ENCODE measurements around the gene REM1. TPM values are rescaled to one million over a fixed set of nuclear protein-coding genes. Genes with fewer than 3 reads are reported as not detected.

Gene REM1
- total RNA-seq, 2 donors from 2014 or later: 0.32 to 0.44 TPM

- Histone ChIP-seq H3K4me3 (no peak overlapping the region), H3K9ac (ENCODE audit: low read depth in 2 of 2, low read length in 2 of 2) (no peak overlapping the region), H3K27ac (no peak overlapping the region), H3K36me3 (no peaks in the 10 kb centered on the region), H3K9me3 (no peaks in the 10 kb centered on the region), H3K27me3 (no peaks in the 10 kb centered on the region), H3K4me1 (no peaks in the 10 kb centered on the region)
- no peak for TF ChIP-seq CTCF (IDR thresholded peaks at IDR 0.05)
- intact Hi-C loops (cut with DNase I): no loop called here
- no peak for DNase-seq
Observed at GRCh38 chr20:31476643-31477215, 1.6 kb downstream of the REM1 start.

- Histone ChIP-seq H3K4me3 (no peak overlapping the region), H3K27me3 (no peaks in the 10 kb centered on the region), H3K27ac (no peak overlapping the region), H3K4me1 (no peaks in the 10 kb centered on the region), H3K9ac (ENCODE audit: low read depth in 2 of 2, low read length in 2 of 2) (no peak overlapping the region), H3K36me3 (no peaks in the 10 kb centered on the region), H3K9me3 (no peaks in the 10 kb centered on the region)
- intact Hi-C loops (cut with DNase I): no loop called here
- no peak for TF ChIP-seq CTCF (IDR thresholded peaks at IDR 0.05)
- no peak for DNase-seq
Observed at GRCh38 chr20:31484001-31484400, 8.9 kb downstream of the REM1 start.

- no peak for TF ChIP-seq CTCF (IDR thresholded peaks at IDR 0.05)
- Histone ChIP-seq H3K27me3 (no peaks in the 10 kb centered on the region), H3K4me3 (no peak overlapping the region), H3K4me1 (no peaks in the 10 kb centered on the region), H3K9ac (ENCODE audit: low read depth in 2 of 2, low read length in 2 of 2) (peak overlapping the region in 1 of 2 donors; percentile 27), H3K27ac (peak overlapping the region; percentile 44), H3K9me3 (no peaks in the 10 kb centered on the region), H3K36me3 (no peaks in the 10 kb centered on the region)
- DNase-seq: peak; percentile 58
- intact Hi-C loops (cut with DNase I): no loop called here
Observed at GRCh38 chr20:31485450-31486339, 10.6 kb downstream of the REM1 start.

GRCh38 chr20:31488115-31488514 lies 13.0 kb downstream of the REM1 start:
- no peaks in the 10 kb centered on the region for H3K27me3 ChIP-seq
- H3K4me1 ChIP-seq: no peaks in the 10 kb centered on the region
- H3K9ac ChIP-seq (ENCODE audit: low read depth in 2 of 2, low read length in 2 of 2): no peak overlapping the region
- H3K9me3 ChIP-seq: no peaks in the 10 kb centered on the region
- no peak overlapping the region for H3K4me3 ChIP-seq
- intact Hi-C loops (cut with DNase I): no loop called here
- H3K36me3 ChIP-seq: no peaks in the 10 kb centered on the region
- TF ChIP-seq CTCF (IDR thresholded peaks at IDR 0.05): no peak
- no peak for DNase-seq
- no peak overlapping the region for H3K27ac ChIP-seq

- H3K27me3 ChIP-seq: no peaks in the 10 kb centered on the region
- no peaks in the 10 kb centered on the region for H3K4me1 ChIP-seq
- no peak for TF ChIP-seq CTCF (IDR thresholded peaks at IDR 0.05)
- intact Hi-C loops (cut with DNase I): no loop called here
- H3K27ac ChIP-seq: no peak overlapping the region
- no peaks in the 10 kb centered on the region for H3K36me3 ChIP-seq
- no peaks in the 10 kb centered on the region for H3K9me3 ChIP-seq
- no peak overlapping the region for H3K9ac ChIP-seq (ENCODE audit: low read depth in 2 of 2, low read length in 2 of 2)
- no peak for DNase-seq
- H3K4me3 ChIP-seq: no peak overlapping the region
Observed at GRCh38 chr20:31489152-31489551, 14.1 kb downstream of the REM1 start.
